ENCODE data around the gene GPR15LG.

- no peak for TF ChIP-seq CTCF (IDR thresholded peaks at IDR 0.05)
- no peak for TF ChIP-seq POLR2AphosphoS5 (IDR thresholded peaks at IDR 0.05)
These were observed 24.0 kb downstream of the GPR15LG start for GRCh38 chr10:84197643-84198042.

Measured in suprapubic skin (tissue), 3 donors.